Bronchial epithelial cell (primary cell): Measurements from ENCODE around the gene FYN. TPM values are rescaled to one million over a fixed set of nuclear protein-coding genes. Genes with fewer than 3 reads are reported as not detected.

Source experiments
- DNase-seq: peaks from one replicate; pipeline ENCODE4 v3.0.0-alpha.2; 2010; ENCODE audit warnings: low read depth
- FAIRE-seq: peaks from 2 replicates; lab custom pipeline; 2011; peaks lifted over from hg19 to GRCh38; lab: Jason Lieb, UNC
- H3K27me3 ChIP-seq: 2 replicates; pipeline ENCODE4 v1.5.1; 2011; ENCODE audit warnings: low read length; ENCODE audit not compliant: control insufficient read depth, insufficient read depth
- H3K36me3 ChIP-seq: 2 replicates; pipeline ENCODE4 v1.5.1; 2011; ENCODE audit warnings: low read length; ENCODE audit not compliant: control insufficient read depth, insufficient read depth
- H3K4me3 ChIP-seq: 2 replicates; pipeline ENCODE4 v1.5.1; 2011; ENCODE audit warnings: mild to moderate bottlenecking, low read depth, low read length, control low read depth
- total RNA-seq: library from RNA; depleted of rRNA; stranded (reverse); fragments of >200 nt; gene quantifications from 2 replicates; pipeline ENCODE4 v1.2.1, GENCODE V29; 2014
- TF ChIP-seq, protein P1 (sequence below): IDR thresholded peaks from 2 replicates; pipeline ENCODE4 v1.5.1; 2011; ENCODE audit warnings: mild to moderate bottlenecking, moderate library complexity, low read length, control low read depth, inconsistent platforms; ENCODE audit not compliant: insufficient read depth, severe bottlenecking

Gene FYN
- total RNA-seq, 1 donor from 2014 or later = 38.7 TPM

DNA sequence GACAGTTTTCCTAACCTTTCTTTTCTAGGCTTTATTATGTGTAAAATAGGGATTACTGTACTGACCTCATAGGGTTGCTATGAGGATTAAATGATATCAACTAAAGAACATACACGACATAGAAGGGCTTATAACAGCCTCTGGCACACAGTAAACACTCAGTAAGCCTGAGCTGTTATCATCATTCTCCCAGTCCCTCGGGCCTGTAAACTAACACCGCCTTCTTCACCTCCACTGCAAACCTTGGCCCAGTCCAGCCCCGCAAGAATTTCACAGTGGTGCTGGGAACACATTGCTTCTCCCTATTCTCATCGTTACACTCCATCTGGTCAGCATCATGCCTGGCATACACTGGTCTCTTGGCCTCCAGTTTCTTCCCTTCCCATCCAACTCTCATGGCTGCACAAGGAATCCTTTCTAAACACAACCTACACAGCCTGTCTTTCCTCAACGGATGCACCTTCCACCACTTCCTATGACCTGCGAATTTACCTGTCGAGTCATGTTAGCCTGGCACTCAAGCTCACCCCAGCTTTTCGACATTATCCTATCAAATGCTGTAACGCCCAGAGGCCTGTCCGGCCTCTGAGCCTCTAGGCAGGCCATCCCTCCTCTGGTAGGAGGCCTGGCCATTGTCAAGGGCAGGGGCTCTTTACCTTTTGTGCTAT, 92.1 kb downstream of the FYN start:
- Histone ChIP-seq H3K36me3 (no peaks in the 10 kb centered on the region), H3K27me3 (no peaks in the 10 kb centered on the region), H3K4me3 (no peak overlapping the region)
- FAIRE-seq (no peak), DNase-seq (peak; percentile 39)
- TF ChIP-seq, protein P1, sequence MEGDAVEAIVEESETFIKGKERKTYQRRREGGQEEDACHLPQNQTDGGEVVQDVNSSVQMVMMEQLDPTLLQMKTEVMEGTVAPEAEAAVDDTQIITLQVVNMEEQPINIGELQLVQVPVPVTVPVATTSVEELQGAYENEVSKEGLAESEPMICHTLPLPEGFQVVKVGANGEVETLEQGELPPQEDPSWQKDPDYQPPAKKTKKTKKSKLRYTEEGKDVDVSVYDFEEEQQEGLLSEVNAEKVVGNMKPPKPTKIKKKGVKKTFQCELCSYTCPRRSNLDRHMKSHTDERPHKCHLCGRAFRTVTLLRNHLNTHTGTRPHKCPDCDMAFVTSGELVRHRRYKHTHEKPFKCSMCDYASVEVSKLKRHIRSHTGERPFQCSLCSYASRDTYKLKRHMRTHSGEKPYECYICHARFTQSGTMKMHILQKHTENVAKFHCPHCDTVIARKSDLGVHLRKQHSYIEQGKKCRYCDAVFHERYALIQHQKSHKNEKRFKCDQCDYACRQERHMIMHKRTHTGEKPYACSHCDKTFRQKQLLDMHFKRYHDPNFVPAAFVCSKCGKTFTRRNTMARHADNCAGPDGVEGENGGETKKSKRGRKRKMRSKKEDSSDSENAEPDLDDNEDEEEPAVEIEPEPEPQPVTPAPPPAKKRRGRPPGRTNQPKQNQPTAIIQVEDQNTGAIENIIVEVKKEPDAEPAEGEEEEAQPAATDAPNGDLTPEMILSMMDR = no peak

DNA sequence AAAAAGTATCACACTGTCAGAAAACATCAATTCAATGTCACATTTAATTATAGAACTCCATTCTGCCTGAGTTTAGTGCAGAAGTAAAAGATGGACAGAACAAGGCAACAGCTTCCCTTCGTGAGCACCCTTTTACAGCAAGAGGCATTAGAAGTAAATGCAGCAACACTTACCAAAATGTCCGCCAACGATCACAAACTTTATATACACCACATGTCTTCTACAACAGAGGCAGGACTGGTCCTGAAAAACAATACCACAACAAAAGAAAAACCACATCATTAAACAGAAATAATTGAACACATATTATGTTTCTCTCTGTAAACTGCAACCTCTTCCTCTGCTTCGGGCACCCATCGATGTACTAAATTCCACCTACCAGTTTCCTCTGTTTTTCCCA, 92.9 kb downstream of the FYN start:
- FAIRE-seq (no peak), DNase-seq (no peak)
- Histone ChIP-seq H3K27me3 (no peaks in the 10 kb centered on the region), H3K36me3 (no peaks in the 10 kb centered on the region), H3K4me3 (no peak overlapping the region)
- TF ChIP-seq, protein P1 = no peak

DNA sequence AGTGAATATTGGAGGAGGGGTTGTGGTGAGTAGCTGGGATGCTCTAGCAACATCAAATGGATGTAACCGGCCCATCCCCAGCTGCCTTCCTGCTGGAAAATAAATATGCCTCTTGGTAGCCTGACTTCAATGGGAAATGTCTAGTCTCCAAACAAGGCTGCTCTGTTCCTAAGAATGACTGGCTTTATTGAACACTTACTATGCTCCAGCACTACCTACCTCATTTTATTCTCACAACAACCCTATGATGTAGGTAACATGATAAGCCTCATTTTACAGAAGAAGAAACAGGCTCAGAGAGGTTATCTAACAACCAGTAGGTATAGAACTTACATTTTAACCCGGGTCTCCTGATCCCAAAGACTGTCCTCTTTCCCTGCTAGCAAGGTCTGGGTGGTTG, 93.6 kb downstream of the FYN start:
- H3K4me3 ChIP-seq = no peak overlapping the region
- no peaks in the 10 kb centered on the region for H3K27me3 ChIP-seq
- DNase-seq (no peak), FAIRE-seq (no peak)
- TF ChIP-seq, protein P1 = no peak
- H3K36me3 ChIP-seq = no peaks in the 10 kb centered on the region

DNA sequence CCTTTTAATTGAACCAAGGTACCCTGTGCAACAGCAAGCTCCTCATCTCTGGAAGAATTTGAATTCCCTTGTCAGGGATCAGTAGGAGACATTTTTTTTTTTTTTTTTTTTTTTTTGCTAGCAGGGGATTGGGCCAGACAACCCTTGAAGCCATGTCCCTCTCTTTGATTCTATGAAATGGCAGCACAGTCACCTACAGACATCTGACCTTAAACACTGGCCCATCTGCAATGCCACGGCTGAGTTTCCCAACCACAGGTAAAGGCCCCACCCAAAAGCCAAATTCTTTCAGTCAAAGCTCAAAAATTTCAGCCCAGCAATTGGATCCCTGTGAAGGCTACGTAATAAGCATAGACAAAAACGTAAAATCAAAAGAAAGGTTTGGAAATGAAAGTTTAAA, 94.2 kb downstream of the FYN start:
- Histone ChIP-seq H3K4me3 (no peak overlapping the region), H3K27me3 (no peaks in the 10 kb centered on the region), H3K36me3 (no peaks in the 10 kb centered on the region)
- FAIRE-seq (no peak), DNase-seq (no peak)
- TF ChIP-seq, protein P1 = no peak

DNA sequence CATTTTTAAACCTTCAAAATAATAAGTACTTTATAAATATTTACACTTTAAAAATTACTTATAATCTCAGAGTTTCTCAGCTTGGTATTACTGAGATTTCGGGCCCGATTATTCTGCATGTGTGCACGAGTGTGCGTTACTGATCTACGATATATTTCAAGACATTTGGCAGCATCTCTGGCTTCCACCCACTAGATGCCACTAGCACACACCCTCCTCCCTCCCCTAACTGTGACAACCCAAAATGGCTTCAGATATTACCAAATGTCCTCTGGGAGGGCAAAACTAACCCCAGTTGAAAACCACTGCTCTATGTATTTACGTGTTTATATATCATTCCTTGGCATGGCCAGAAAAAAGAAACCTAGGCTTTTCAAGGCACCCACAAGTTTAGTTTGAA, 95.9 kb downstream of the FYN start:
- TF ChIP-seq, protein P1 = no peak
- no peaks in the 10 kb centered on the region for H3K36me3 ChIP-seq

More for the DNA sequence above, 95.9 kb downstream of the FYN start:
- FAIRE-seq = no peak
- no peak for DNase-seq
- H3K4me3 ChIP-seq = no peak overlapping the region
- no peaks in the 10 kb centered on the region for H3K27me3 ChIP-seq
